WERI-Rb-1 (cell line): ENCODE data around the gene ANKRD17.

ENCODE experiments used
- DNase-seq: peaks from one replicate; pipeline ENCODE4 v3.0.0-alpha.2; 2020
- H3K27ac ChIP-seq: fragments of 250-450 bp; sonication (Bioruptor Pico); 2 replicates; pipeline ENCODE4 v1.5.1; 2020; ENCODE audit warnings: mild to moderate bottlenecking, moderate library complexity
- H3K27me3 ChIP-seq: fragments of 250-450 bp; sonication (Bioruptor Pico); 2 replicates; pipeline ENCODE4 v1.5.1; 2021; ENCODE audit warnings: mild to moderate bottlenecking, low read depth, moderate library complexity; ENCODE audit not compliant: insufficient read depth, severe bottlenecking
- H3K36me3 ChIP-seq: fragments of 250-450 bp; sonication (Bioruptor Pico); 2 replicates; pipeline ENCODE4 v1.5.1; 2020; ENCODE audit warnings: mild to moderate bottlenecking, moderate library complexity
- H3K4me3 ChIP-seq: 2 replicates; pipeline ENCODE4 v1.5.1; 2011; ENCODE audit warnings: low read depth, mild to moderate bottlenecking, control low read depth, low read length
- H3K9me3 ChIP-seq: fragments of 250-450 bp; sonication (Bioruptor Pico); 2 replicates; pipeline ENCODE4 v1.5.1; 2021; ENCODE audit warnings: mild to moderate bottlenecking, moderate library complexity; ENCODE audit not compliant: severe bottlenecking
- CTCF ChIP-seq: IDR thresholded peaks from 2 replicates; pipeline ENCODE4 v1.5.1; 2011; ENCODE audit warnings: low read depth, mild to moderate bottlenecking, control low read depth, inconsistent platforms, low read length

The ANKRD17 gene

GRCh38 chr4:73244945-73245601, 13.5 kb downstream of the ANKRD17 start:
- Histone ChIP-seq H3K9me3 (no peaks in the 10 kb centered on the region), H3K4me3 (no peak overlapping the region), H3K27me3 (no peaks in the 10 kb centered on the region), H3K36me3 (peaks cover 34% of the 10 kb centered on the region), H3K27ac (no peak overlapping the region)
- no peak for DNase-seq
- no peak for TF ChIP-seq CTCF

- Histone ChIP-seq H3K27ac (no peak overlapping the region), H3K9me3 (no peaks in the 10 kb centered on the region), H3K4me3 (no peak overlapping the region), H3K27me3 (no peaks in the 10 kb centered on the region), H3K36me3 (peaks cover 33% of the 10 kb centered on the region)
- no peak for TF ChIP-seq CTCF
- DNase-seq: no peak
Observed at GRCh38 chr4:73237044-73237443, 21.6 kb downstream of the ANKRD17 start.

GRCh38 chr4:73236151-73236550, 22.4 kb downstream of the ANKRD17 start:
- Histone ChIP-seq H3K36me3 (peaks cover 38% of the 10 kb centered on the region), H3K9me3 (no peaks in the 10 kb centered on the region), H3K27me3 (no peaks in the 10 kb centered on the region), H3K27ac (no peak overlapping the region), H3K4me3 (no peak overlapping the region)
- no peak for DNase-seq
- no peak for TF ChIP-seq CTCF

- no peak for DNase-seq
- no peak overlapping the region for H3K27ac ChIP-seq
- no peaks in the 10 kb centered on the region for H3K9me3 ChIP-seq
- no peak overlapping the region for H3K4me3 ChIP-seq
- no peak for TF ChIP-seq CTCF
- H3K27me3 ChIP-seq: no peaks in the 10 kb centered on the region
- peaks cover 38% of the 10 kb centered on the region for H3K36me3 ChIP-seq
Observed at GRCh38 chr4:73234712-73235111, 23.9 kb downstream of the ANKRD17 start.

- Histone ChIP-seq H3K27me3 (no peaks in the 10 kb centered on the region), H3K9me3 (no peaks in the 10 kb centered on the region), H3K27ac (no peak overlapping the region), H3K36me3 (peaks cover 31% of the 10 kb centered on the region), H3K4me3 (no peak overlapping the region)
- TF ChIP-seq CTCF: no peak
- no peak for DNase-seq
Observed at GRCh38 chr4:73231518-73232487, 26.8 kb downstream of the ANKRD17 start.
